ELF-1 (cell line): ENCODE data around the gene ATXN1.

Experiments
- DNase-seq: peaks from one replicate; pipeline ENCODE4 v3.0.0-alpha.2; 2016; ENCODE audit warnings: low read depth, low spot score

ATXN1 gene

DNA sequence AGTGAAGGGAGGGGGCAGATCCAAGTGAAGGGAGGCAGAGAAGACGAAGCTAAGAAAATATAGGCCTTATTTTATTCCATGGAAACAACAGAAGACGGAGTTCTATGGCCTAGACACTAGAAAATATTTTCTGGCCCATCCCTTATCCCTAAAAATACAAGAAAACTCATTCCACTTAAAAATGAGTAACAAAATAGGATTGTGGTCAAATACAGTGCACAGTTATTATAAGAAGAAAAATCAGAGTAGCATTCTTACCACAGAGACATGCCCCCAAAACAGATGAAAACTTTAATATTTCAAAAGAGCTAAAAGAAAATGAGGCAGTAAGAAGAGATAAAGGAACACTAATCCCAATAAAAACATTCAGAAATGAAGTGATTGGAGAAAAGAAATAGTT lies 320.0 kb downstream of the ATXN1 start:
- DNase-seq, result no peak

- DNase-seq, result no peak
Measured at GRCh38 chr6:16440636-16441212, 320.5 kb downstream of the ATXN1 start.

DNA sequence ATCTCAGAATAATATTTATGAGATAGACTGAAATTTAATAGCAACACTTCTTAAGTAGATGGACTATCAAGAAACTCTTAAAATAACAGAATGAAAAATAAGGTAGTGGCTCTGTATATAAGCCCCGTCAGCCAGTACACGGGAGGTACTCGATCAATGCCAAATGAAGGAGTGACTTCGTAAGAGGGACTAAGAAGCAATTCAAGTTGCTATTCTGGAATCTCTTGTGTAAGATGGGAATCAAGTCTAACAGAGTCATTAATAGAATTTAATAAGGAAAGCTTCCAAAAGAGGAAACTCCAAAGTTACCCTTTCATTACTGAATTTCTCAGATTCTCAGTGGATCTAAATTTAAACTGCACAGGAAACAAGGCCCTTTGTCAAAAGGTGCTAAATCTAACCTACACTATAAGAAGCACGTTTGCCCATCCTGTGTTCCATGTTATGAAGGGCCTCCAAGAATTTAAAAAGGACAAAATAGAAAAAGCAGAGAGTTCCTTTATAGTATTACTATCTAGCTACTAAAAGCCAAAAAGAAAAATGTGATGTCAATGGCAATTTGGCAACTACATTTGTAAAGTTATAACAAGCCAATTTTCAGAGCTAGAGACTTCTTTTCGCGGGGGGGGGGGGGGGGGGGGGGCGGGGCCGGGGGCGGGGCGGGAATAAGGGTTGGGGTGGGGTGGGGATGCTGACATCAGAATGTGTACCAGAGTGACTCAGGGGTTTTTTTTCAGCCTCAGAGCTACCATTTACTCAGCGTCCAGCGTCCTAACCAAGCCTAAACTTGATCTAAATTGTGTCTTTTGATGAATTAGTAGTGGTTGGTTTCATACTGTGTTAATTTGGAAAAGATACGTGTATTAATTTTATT lies 322.3 kb downstream of the ATXN1 start:
- no peak for DNase-seq

DNA sequence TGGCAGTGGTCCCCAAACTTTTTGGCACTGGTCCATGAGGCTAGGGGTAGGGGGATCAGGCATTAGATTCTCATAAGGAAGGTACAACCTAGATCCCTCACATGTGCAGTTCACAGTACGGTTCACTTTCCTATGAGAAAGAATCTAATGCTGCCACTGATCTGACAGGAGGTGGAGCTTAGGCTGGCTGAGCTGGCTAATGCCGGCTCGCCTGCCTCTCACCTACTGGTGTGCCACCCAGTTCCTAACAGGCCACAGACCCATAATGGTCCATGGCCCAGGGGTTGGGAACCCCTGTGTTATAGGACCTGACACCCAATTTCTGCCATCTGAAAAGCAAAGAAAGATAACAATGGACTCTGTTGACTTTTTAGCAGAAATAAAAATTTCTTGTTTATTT lies 323.3 kb downstream of the ATXN1 start:
- DNase-seq, result no peak

DNA sequence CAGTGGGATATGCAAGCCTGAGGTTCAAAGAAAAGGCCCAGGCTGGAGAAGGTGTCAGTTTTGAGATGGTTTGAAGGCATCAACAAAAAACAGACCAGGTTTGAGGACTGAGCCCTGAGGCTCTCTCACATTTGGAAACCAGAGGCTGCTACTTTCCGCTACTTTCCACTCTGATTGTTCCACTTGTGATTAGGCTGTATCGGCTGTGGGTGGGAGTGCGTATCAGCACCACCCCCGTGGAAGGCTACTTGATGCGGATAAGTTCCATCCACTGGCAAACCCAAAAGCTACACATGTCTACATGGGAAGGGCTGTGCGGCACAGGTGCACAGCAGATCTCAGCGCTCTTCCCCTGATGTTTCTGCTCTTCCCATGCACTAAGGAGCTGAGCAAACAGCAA lies 324.2 kb downstream of the ATXN1 start:
- no peak for DNase-seq

- DNase-seq, result no peak
Measured at GRCh38 chr6:16436550-16436949, 324.7 kb downstream of the ATXN1 start.

DNA sequence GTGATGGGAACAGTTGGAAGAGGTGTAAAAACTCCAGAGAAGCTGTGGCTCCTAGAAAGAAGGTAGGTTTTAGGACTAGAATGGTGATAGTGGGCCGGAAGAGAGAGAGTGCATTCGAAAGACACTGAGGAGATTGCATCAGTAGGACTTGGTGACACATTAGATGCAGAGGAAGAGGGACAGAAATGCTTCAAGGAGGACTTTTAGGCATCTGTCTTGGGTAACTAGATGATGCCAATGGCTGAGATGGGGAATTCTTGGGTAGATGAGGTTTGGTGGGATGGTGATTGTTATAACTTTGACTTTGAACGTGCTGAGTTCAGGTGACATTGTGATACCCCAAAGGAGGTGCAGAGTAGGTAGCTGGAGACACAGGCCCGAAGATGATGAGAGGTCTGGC lies 326.4 kb downstream of the ATXN1 start:
- DNase-seq, result no peak

DNA sequence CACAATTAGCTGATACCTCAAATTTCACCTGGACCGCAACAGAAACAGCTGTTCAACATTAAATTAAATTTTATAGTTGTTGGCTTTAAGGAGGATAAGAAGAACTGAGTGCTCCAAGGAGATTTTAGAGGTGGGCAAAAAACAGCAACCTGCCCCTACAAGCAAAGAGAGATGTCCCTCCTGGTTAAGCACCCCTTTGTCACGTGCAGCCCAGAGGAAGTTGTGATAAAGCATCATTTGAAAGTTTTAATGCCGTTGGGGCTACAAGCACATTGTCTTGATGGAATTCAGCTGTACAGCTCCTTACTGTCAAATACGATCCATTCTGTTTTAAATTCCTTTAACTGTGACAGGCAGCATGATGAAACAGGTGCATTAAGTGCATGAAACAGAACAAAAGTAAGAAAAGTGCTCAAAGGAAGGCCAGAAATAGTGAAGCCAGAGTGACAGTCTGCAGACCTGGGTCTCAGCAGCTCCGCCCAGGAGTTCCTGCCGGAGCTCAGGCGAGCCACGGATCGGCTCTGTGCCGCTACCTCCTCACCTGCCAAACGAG lies 327.8 kb downstream of the ATXN1 start:
- no peak for DNase-seq

- DNase-seq, result no peak
Measured at GRCh38 chr6:16432075-16433032, 328.9 kb downstream of the ATXN1 start.

GRCh38 chr6:16431106-16431505 lies 330.2 kb downstream of the ATXN1 start:
- no peak for DNase-seq

DNA sequence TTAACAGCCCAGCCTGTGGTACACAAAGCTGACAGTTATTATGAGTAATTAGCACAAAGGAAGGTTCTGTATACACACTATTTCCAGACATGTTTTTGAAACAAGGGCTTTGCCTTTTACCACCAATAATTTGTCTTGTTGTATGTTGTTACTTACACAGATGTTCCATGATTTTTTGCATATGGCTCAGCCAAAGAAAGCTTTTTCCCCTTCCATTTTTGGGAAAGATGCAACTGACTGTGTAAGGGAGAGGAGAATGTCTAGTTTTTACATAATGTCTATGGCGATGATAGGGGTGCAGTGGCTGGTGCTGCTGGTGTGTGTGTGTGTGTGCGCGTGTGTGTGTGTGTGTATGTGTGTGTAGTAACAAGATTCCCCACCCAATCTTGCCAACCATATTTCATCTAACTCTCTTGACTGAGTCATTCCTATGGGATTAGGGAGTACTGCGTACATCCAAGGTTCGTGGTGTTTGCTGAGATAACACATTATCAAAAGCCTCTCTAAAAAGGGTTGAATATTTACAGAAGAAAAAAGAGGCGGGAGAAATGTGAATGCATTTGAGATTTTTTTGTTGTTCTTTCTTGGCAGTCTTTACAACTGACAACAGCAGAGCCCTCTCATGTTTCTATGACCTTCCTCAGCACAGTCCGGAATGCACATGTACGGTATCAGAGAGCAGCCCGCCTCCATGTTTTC lies 330.7 kb downstream of the ATXN1 start:
- DNase-seq, result no peak

- DNase-seq, result no peak
Measured at GRCh38 chr6:16429669-16430068, 331.6 kb downstream of the ATXN1 start.

GRCh38 chr6:16427124-16427523 lies 334.1 kb downstream of the ATXN1 start:
- no peak for DNase-seq

DNA sequence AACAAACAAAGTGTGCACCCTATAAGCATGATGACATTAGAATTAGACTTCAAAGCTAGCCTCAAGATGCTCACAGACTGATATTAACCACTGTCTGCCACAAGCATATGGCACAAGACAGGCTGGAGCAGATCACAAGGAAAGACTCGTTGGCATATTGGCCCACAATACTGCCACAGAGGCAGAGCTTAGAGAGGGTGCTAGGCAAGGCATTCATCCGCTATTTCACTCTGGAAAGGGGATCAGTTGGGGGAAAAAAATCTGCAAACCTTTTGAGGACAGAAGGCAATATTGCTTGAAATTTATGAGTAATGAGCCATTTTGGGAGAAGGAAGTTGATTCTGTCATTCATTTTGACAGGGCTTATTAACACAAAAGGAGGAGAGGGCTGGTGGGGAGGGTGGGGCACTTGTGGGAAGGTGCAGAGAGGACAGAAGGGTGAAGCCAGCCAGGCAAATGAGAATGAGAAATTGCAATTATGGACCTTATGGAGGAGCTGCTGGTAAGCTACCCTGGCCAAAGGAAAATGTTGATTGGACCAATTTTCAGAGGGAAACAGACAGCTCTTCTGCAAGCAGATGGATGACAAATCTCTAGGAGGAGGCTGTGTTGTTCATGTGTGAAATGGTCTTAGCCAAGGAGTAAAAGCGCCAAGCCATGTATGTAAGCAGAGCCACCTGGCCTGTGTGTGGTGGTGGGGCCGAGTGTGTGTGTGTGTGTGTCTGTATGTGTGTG lies 335.2 kb downstream of the ATXN1 start:
- no peak for DNase-seq

GRCh38 chr6:16421462-16421960 lies 339.7 kb downstream of the ATXN1 start:
- DNase-seq, result no peak

DNA sequence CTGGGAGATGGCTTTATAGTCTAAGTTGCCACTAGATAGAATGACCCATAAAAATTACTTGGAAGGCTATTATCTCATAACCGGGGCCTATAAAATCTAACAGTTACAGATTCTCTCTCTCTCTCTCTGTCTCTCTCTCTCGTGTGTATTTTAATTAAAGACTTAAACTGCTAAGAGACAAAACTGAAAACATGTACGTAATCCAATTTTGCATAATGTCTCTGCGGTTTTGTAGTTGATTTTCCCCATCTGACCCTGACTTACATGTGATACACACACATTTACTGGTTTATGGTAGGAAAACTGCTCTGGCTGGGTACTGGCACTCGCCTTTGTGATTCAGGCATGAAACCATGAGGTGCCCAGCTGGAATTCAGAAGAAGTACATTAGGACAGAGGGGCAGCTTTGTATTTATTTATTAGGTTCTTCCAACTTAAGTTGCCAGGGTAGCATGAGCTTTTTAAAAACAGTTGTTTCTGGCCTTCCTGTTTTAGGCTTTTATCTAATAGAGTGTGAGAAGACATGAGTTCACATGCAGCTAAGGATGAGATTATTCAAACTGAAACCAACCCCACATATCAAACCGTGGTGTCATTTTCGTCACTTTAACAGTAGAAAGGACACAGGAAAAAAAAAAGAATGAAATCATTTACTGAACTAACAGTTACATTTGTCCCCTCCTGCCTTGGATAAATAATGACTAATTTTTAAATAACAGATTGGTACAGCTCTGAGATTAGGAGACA lies 340.4 kb downstream of the ATXN1 start:
- no peak for DNase-seq

DNA sequence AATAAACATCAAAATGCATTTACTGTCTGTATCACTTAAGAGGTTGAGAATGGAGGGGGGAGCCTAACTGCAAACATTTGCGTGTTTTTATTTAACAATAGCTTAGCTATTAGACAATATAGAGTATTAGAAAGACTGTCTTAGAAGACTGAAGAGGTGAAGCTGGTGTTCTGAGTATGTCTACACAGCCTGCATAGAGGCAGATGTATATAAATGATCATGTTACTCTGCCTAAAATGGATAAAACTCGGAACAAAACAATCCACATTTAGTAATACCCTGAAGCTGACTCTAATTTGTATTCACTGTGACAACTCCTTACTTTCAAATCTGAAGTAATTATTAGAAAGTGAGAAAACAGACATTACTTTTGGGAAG lies 340.9 kb downstream of the ATXN1 start:
- DNase-seq, result no peak

DNA sequence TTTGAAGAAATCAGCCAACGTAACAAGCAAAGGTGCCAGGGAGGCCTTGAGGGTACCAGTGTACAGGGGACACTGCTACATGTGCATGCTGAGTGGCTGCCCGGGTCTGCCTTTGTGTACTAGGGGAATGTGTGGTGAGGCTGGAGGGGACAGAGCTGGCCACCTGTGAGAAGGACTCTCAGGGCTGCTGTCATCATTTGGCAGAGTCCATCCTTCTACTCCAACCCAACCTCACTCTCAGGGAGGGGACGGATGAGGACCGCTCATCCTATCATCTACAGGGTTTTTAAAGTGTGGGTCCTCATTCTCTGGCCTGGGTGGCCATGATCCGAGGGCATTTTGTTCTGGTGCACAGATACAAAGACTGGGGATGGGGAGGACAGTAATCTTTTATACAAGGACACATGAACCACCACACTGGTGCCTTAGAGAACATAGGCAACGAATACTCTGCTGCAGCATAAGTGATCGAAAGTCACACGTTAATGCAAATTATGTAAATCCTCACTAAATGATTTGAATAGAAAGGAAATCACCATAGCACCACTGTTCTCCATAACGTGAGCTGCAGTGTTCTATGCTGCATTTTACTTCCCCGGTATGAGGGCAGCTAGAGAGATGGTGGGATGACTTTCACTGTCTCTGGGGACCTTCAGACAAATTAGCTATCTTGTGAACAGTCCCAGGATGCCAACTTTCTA lies 341.5 kb downstream of the ATXN1 start:
- no peak for DNase-seq

DNA sequence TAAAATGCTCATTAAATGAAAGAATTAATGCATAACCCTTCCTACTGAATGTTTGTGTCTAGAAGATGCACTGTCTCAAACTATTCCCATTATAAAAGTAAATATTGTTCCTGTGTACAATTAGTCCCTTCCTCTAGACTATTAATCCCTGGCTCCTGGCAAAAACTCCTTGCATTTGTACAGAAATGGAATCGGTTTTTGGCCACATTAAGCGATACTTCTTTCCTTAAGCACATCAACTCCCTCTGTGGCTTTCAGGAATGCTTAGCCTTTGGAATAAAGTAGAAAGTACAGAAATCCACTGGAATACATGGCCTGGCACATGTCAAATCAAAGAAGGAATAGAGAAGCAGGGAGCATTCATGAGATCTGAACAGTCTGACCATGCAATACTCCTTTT lies 343.1 kb downstream of the ATXN1 start:
- no peak for DNase-seq
